Vagina (tissue), 2 donors: ENCODE results near the gene KLHL3. TPM values are rescaled to one million over a fixed set of nuclear protein-coding genes. Genes with fewer than 3 reads are reported as not detected.
"Not testable (repeated sequence)": the region's sequence is repeated elsewhere in the genome, so short reads cannot be mapped to it uniquely, and the experiment has no call there.

Source experiments
- DNase-seq, 2 donors: peaks; one replicate each; pipeline ENCODE4 v3.0.0-alpha.2; 2017; ENCODE audit errors: extremely low spot score in 2 of 2
- H3K27ac ChIP-seq: fragments of 200-600 bp; sonication (generic); one replicate; pipeline ENCODE4 v1.5.1; 2019
- H3K27me3 ChIP-seq: fragments of 200-600 bp; sonication (generic); one replicate; pipeline ENCODE4 v1.5.1; 2019
- H3K36me3 ChIP-seq, 2 donors: fragments of 200-600 bp; sonication (generic); one replicate each; pipeline ENCODE4 v1.5.1; 2017 to 2019
- H3K4me1 ChIP-seq: fragments of 200-600 bp; sonication (generic); one replicate; pipeline ENCODE4 v1.5.1; 2019
- H3K4me3 ChIP-seq, 2 donors: fragments of 200-600 bp; sonication (generic); 1 replicate in 1 of 2; 2 replicates in 1 of 2; pipeline ENCODE4 v1.5.1; 2016 to 2019
- H3K9me3 ChIP-seq: fragments of 200-600 bp; sonication (generic); one replicate; pipeline ENCODE4 v1.5.1; 2019
- CTCF ChIP-seq, 3 experiments: fragments of 450-650 bp in 2 of 3; fragments of 200-600 bp in 1 of 3; sonication (generic) in 1 of 3; IDR thresholded peaks; one replicate each; pipeline ENCODE4 v1.5.1; 2017 to 2019; ENCODE audit warnings: antibody characterized with exemption in 3 of 3, mild to moderate bottlenecking in 2 of 3, moderate library complexity in 2 of 3
- POLR2A ChIP-seq, 2 donors: fragments of 450-650 bp; IDR thresholded peaks; one replicate each; pipeline ENCODE4 v1.6.1; 2017; ENCODE audit warnings: antibody characterized with exemption in 2 of 2, mild to moderate bottlenecking in 2 of 2, moderate library complexity in 2 of 2
- POLR2AphosphoS5 ChIP-seq, 2 donors: sonication (generic); formaldehyde crosslinking; IDR thresholded peaks; one replicate each; pipeline ENCODE4 v1.9.0; 2017; ENCODE audit warnings: antibody characterized with exemption in 2 of 2, mild to moderate bottlenecking in 2 of 2, low read depth in 1 of 2; ENCODE audit not compliant: insufficient read depth in 1 of 2
- intact Hi-C: fragments of 100-400 bp; cut with DNase I; formaldehyde crosslinking; loops from one replicate; pipeline ENCODE4 v1.15.1; 2023
- total RNA-seq: library from RNA; depleted of rRNA; stranded (reverse); fragments of >200 nt; gene quantifications from one replicate; pipeline ENCODE4 v1.2.3, GENCODE V29; 2016

Gene KLHL3
- 7.4 TPM for total RNA-seq

- H3K4me3 ChIP-seq: peak within 1 kb of the TSS; percentile 40 to 41
- TF ChIP-seq POLR2AphosphoS5 (IDR thresholded peaks at IDR 0.05; ENCODE audit: insufficient read depth in 1 of 2, low read depth in 1 of 2) (peak in 1 of 2 donors; percentile 22), CTCF (IDR thresholded peaks at IDR 0.05) (no peak)
- intact Hi-C loops: no loop called here
- H3K9me3 ChIP-seq: no peaks in the 10 kb centered on the region
- H3K27me3 ChIP-seq: no peaks in the 10 kb centered on the region
- DNase-seq: no peak
- H3K27ac ChIP-seq: peak within 1 kb of the TSS; percentile 86
- H3K36me3 ChIP-seq: no peaks in the 10 kb centered on the region
- H3K4me1 ChIP-seq: peaks cover 48% of the 10 kb centered on the region
Observed at GRCh38 chr5:137735555-137736284, at the start of gene KLHL3. Gene KLHL3 (minus strand): TSS chr5:137736089. CDS start chr5:137735646, 443 bp downstream.

- intact Hi-C loops: no loop called here
- Histone ChIP-seq H3K27ac (no peak overlapping the region), H3K27me3 (no peaks in the 10 kb centered on the region), H3K9me3 (no peaks in the 10 kb centered on the region), H3K4me1 (no peaks in the 10 kb centered on the region), H3K4me3 (no peak overlapping the region), H3K36me3 (no peaks in the 10 kb centered on the region)
- no peak for TF ChIP-seq POLR2A (IDR thresholded peaks at IDR 0.05)
- TF ChIP-seq POLR2AphosphoS5 (IDR thresholded peaks at IDR 0.05; ENCODE audit: insufficient read depth in 1 of 2, low read depth in 1 of 2): no peak
- no peak for TF ChIP-seq CTCF (IDR thresholded peaks at IDR 0.05)
- DNase-seq: no peak
Observed at GRCh38 chr5:137782984-137783536, 47.2 kb upstream of the KLHL3 start.

- H3K36me3 ChIP-seq: no peaks in the 10 kb centered on the region
- no peaks in the 10 kb centered on the region for H3K27me3 ChIP-seq
- DNase-seq: no peak
- H3K4me1 ChIP-seq: no peaks in the 10 kb centered on the region
- intact Hi-C loops: no loop called here
- no peak overlapping the region for H3K27ac ChIP-seq
- H3K9me3 ChIP-seq: no peaks in the 10 kb centered on the region
- TF ChIP-seq CTCF (IDR thresholded peaks at IDR 0.05) (no peak), POLR2A (IDR thresholded peaks at IDR 0.05) (no peak), POLR2AphosphoS5 (IDR thresholded peaks at IDR 0.05; ENCODE audit: insufficient read depth in 1 of 2, low read depth in 1 of 2) (no peak)
- H3K4me3 ChIP-seq: no peak overlapping the region
Observed at GRCh38 chr5:137782055-137782454, 46.2 kb upstream of the KLHL3 start.

GRCh38 chr5:137778772-137779564 lies 43.1 kb upstream of the KLHL3 start:
- intact Hi-C loops: no loop called here

GRCh38 chr5:137767937-137768336 lies 32.0 kb upstream of the KLHL3 start:
- H3K27me3 ChIP-seq, H3K4me1 ChIP-seq, H3K4me3 ChIP-seq, H3K36me3 ChIP-seq, H3K9me3 ChIP-seq, DNase-seq, H3K27ac ChIP-seq, intact Hi-C loops: not testable (repeated sequence)

More at GRCh38 chr5:137778772-137779564, 43.1 kb upstream of the KLHL3 start:
- Histone ChIP-seq H3K9me3 (no peaks in the 10 kb centered on the region), H3K4me3 (no peak overlapping the region), H3K27me3 (no peaks in the 10 kb centered on the region), H3K36me3 (no peaks in the 10 kb centered on the region), H3K27ac (no peak overlapping the region), H3K4me1 (no peaks in the 10 kb centered on the region)
- no peak for DNase-seq
- TF ChIP-seq POLR2A (IDR thresholded peaks at IDR 0.05): no peak
- TF ChIP-seq CTCF (IDR thresholded peaks at IDR 0.05): peak; percentile 14 to 79 (median 64)
- TF ChIP-seq POLR2AphosphoS5 (IDR thresholded peaks at IDR 0.05; ENCODE audit: insufficient read depth in 1 of 2, low read depth in 1 of 2): peak in 1 of 2 donors; percentile 13
